Lower lobe of right lung (tissue), 2 donors: ENCODE data around the gene EXOC3L4. TPM values are rescaled to one million over a fixed set of nuclear protein-coding genes. Genes with fewer than 3 reads are reported as not detected.

Source experiments
- ATAC-seq, 2 donors: fragments of 200-7000 bp; cut with Tn5 transposase; one replicate each; pipeline ENCODE4 v1.9.1; 2020 to 2022; ENCODE audit warnings: mild to moderate bottlenecking in 2 of 2, moderate library complexity in 2 of 2
- DNase-seq: peaks from one replicate; pipeline ENCODE4 v3.0.0-alpha.2; 2020
- H3K27ac ChIP-seq: fragments of 200-600 bp; one replicate; pipeline ENCODE4 v1.8.0; 2022
- H3K27me3 ChIP-seq: fragments of 200-600 bp; one replicate; pipeline ENCODE4 v1.8.0; 2022; ENCODE audit warnings: low read depth
- H3K36me3 ChIP-seq: fragments of 200-600 bp; one replicate; pipeline ENCODE4 v1.8.0; 2022; ENCODE audit warnings: mild to moderate bottlenecking
- H3K4me1 ChIP-seq: fragments of 200-600 bp; one replicate; pipeline ENCODE4 v1.8.0; 2022
- H3K4me3 ChIP-seq: fragments of 200-600 bp; one replicate; pipeline ENCODE4 v1.8.0; 2022; ENCODE audit warnings: mild to moderate bottlenecking
- H3K9me3 ChIP-seq: fragments of 200-600 bp; one replicate; pipeline ENCODE4 v1.8.0; 2022
- CTCF ChIP-seq: fragments of 200-600 bp; IDR thresholded peaks from one replicate; pipeline ENCODE4 v1.8.0; 2022; ENCODE audit warnings: antibody characterized with exemption, mild to moderate bottlenecking
- intact Hi-C: fragments of 100-400 bp; cut with DNase I; formaldehyde crosslinking; loops from one replicate; pipeline ENCODE4 v1.11.0; 2022
- total RNA-seq: library from RNA; stranded (reverse); fragmentation: NEBNext Ultra II Directional; extraction: Animal tissue kit (Norgen Biotek cat#: 25700); gene quantifications from one replicate; pipeline ENCODE4 v1.2.1, GENCODE V29; 2021
- donor health status: DM: no; HTN: yes; CAD: no; lungs with severe emphysema.

Gene EXOC3L4
- total RNA-seq, 1 donor from 2014 or later = 3.6 TPM

- ATAC-seq = peak in 1 of 2 donors; percentile 4
- H3K27ac ChIP-seq = no peak overlapping the region
Observed at GRCh38 chr14:103140316-103141109, 46.0 kb downstream of the EXOC3L4 start.

DNA sequence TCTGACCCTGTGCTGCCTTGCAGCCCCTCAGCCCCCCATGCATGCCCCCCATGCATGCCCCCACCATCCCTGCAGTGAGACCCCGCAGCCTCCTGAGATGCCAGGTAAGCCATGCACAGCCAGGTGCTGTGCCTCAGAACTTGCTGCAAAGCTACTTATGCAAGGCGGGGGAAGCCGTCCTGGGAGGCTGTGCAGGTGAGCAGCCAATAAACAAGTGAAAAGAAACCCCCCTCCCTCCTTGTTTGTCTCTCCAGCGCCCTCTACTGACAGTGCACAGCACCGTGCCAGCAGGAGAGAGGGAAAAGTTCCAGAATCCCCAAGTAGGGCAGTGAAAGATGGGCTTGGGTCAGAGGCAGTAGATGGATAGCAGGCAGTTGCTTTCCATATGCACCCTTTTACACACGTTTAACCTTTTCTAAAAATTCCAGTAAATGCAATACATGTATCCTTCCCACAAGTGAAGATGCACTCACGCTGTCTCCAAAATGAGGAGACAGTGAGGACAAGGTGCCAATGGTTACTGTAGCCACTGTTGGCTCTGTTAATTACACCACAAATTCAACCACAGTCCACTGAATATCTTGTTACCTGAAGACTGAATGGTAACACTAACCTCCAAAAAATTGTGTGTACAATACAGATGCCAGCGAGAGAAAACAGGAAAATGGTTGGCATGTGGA lies 46.7 kb downstream of the EXOC3L4 start:
- H3K4me3 ChIP-seq = no peak overlapping the region
- peaks cover under 1% of the 10 kb centered on the region for H3K36me3 ChIP-seq
- H3K4me1 ChIP-seq = peaks cover 10% of the 10 kb centered on the region
- intact Hi-C loops = no loop called here
- DNase-seq = peak; percentile 62
- ATAC-seq = peak in 1 of 2 donors; percentile 52
- no peaks in the 10 kb centered on the region for H3K9me3 ChIP-seq
- TF ChIP-seq CTCF = peak; percentile 63
- H3K27me3 ChIP-seq = peaks cover 16% of the 10 kb centered on the region
- H3K27ac ChIP-seq = no peak overlapping the region

More at GRCh38 chr14:103140316-103141109, 46.0 kb downstream of the EXOC3L4 start:
- H3K27me3 ChIP-seq = peaks cover 16% of the 10 kb centered on the region
- peaks cover 8% of the 10 kb centered on the region for H3K36me3 ChIP-seq
- no peak overlapping the region for H3K4me3 ChIP-seq
- intact Hi-C loops = no loop called here
- no peaks in the 10 kb centered on the region for H3K9me3 ChIP-seq
- no peak for TF ChIP-seq CTCF
- H3K4me1 ChIP-seq = peaks cover 10% of the 10 kb centered on the region
- DNase-seq = no peak

- H3K4me3 ChIP-seq = no peak overlapping the region
- ATAC-seq = no peak
- intact Hi-C loops = no loop called here
Observed at GRCh38 chr14:103142026-103142425, 47.5 kb downstream of the EXOC3L4 start.

DNA sequence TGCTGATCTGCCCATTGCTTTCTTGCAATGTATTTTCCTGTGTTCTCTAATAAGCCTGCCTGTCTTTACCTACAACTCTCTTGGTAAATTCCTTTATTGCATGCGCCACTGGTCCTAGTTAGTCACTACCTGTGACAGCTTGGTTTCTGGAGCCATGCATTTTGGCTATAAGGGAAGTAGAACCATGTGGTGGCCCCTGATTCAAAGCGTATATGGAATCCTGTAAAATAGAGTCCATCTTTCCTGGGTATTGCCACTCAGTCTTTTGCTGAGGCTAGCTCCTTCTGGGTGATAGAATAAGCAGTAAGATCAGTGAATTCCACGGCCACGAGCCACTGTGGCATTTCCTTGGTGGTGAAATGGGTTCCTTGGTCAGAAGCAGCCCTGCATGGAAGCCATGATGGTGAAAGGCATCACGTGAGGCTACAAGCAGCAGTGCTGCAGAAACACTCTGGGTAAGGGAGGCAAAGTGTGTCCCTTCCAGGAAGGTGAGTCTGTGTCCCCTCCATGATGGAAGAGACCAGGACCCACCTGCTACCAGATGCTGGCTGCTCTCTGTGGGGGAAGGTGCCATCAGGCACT lies 48.3 kb downstream of the EXOC3L4 start:
- Histone ChIP-seq H3K4me1 (peaks cover 10% of the 10 kb centered on the region), H3K4me3 (no peak overlapping the region), H3K27ac (no peak overlapping the region), H3K9me3 (no peaks in the 10 kb centered on the region), H3K36me3 (no peaks in the 10 kb centered on the region), H3K27me3 (peaks cover 16% of the 10 kb centered on the region)
- ATAC-seq = no peak
- intact Hi-C loops = no loop called here
- no peak for DNase-seq
- no peak for TF ChIP-seq CTCF

More at GRCh38 chr14:103142026-103142425, 47.5 kb downstream of the EXOC3L4 start:
- no peaks in the 10 kb centered on the region for H3K36me3 ChIP-seq
- H3K4me1 ChIP-seq = peaks cover 10% of the 10 kb centered on the region
- TF ChIP-seq CTCF = no peak
- H3K9me3 ChIP-seq = no peaks in the 10 kb centered on the region
- H3K27ac ChIP-seq = no peak overlapping the region
- peaks cover 16% of the 10 kb centered on the region for H3K27me3 ChIP-seq
- no peak for DNase-seq

GRCh38 chr14:103143506-103143905 lies 49.0 kb downstream of the EXOC3L4 start:
- H3K4me1 ChIP-seq = peaks cover 9% of the 10 kb centered on the region
- no peak overlapping the region for H3K27ac ChIP-seq
- DNase-seq = no peak
- TF ChIP-seq CTCF = no peak
- H3K27me3 ChIP-seq = peaks cover 16% of the 10 kb centered on the region
- no peak overlapping the region for H3K4me3 ChIP-seq
- intact Hi-C loops = no loop called here
- no peak for ATAC-seq
- H3K9me3 ChIP-seq = no peaks in the 10 kb centered on the region
- no peaks in the 10 kb centered on the region for H3K36me3 ChIP-seq
